CD4-positive, alpha-beta memory T cell (primary cell): ENCODE measurements around the gene CHRNA4. TPM values are rescaled to one million over a fixed set of nuclear protein-coding genes. Genes with fewer than 3 reads are reported as not detected.
A peak's percentile ranks its signal among the peaks of the same experiment; 100 is the strongest.

Experiments
- CTCF ChIA-PET: fragments of 350-600 bp; sonication (Branson Sonifier 250); formaldehyde crosslinking; loops from one replicate; lab custom pipeline; 2021; ENCODE audit warnings: inconsistent platforms; ENCODE audit not compliant: partially characterized antibody; lab: Charles Lee
- POLR2A ChIA-PET: fragments of 350-600 bp; sonication (Branson Sonifier 250); formaldehyde crosslinking; loops from one replicate; lab custom pipeline; 2021; ENCODE audit not compliant: partially characterized antibody; lab: Charles Lee
- DNase-seq, 5 donors: peaks; one replicate each; pipeline versions ENCODE4 v3.0.0 to v3.0.0-alpha.2; 2020 to 2022; ENCODE audit warnings: mixed read lengths in 1 of 5
- H3K27ac ChIP-seq: one replicate; pipeline ENCODE4 v1.7.0; 2013; ENCODE audit warnings: low read depth, low read length
- H3K27me3 ChIP-seq: 2 replicates; pipeline ENCODE4 v1.7.0; 2013; ENCODE audit warnings: mild to moderate bottlenecking, low read length, moderate library complexity; ENCODE audit not compliant: insufficient read depth
- H3K36me3 ChIP-seq: 2 replicates; pipeline ENCODE4 v1.7.0; 2013; ENCODE audit warnings: mild to moderate bottlenecking, low read length, moderate library complexity; ENCODE audit not compliant: insufficient read depth
- H3K4me1 ChIP-seq: 2 replicates; pipeline ENCODE4 v1.7.0; 2013; ENCODE audit warnings: mild to moderate bottlenecking, low read length, moderate library complexity; ENCODE audit not compliant: insufficient read depth
- H3K4me3 ChIP-seq, 2 donors: one replicate each; pipeline ENCODE4 v1.7.0; 2013; ENCODE audit warnings: low read length in 2 of 2, mild to moderate bottlenecking in 1 of 2
- H3K9me3 ChIP-seq, 2 donors: one replicate each; pipeline ENCODE4 v1.7.0; 2013; ENCODE audit warnings: low read length in 2 of 2, control low read depth in 1 of 2; ENCODE audit not compliant: control insufficient read depth in 1 of 2
- H3K27ac Mint-ChIP-seq, 7 donors: one replicate each; pipeline ENCODE4 v1.8.0; 2020 to 2021; ENCODE audit warnings: mixed read lengths in 7 of 7, mild to moderate bottlenecking in 6 of 7, inconsistent platforms in 3 of 7, moderate library complexity in 3 of 7
- H3K27me3 Mint-ChIP-seq, 2 donors: one replicate each; pipeline ENCODE4 v1.8.0; 2020 to 2021; ENCODE audit warnings: mixed read lengths in 2 of 2
- H3K36me3 Mint-ChIP-seq, 2 donors: one replicate each; pipeline ENCODE4 v1.8.0; 2020 to 2021; ENCODE audit warnings: mixed read lengths in 2 of 2, inconsistent platforms in 1 of 2, mild to moderate bottlenecking in 1 of 2
- H3K4me1 Mint-ChIP-seq, 4 donors: one replicate each; pipeline ENCODE4 v1.8.0; 2020 to 2021; ENCODE audit warnings: mixed read lengths in 4 of 4, mild to moderate bottlenecking in 1 of 4
- H3K4me3 Mint-ChIP-seq, 8 donors: one replicate each; pipeline ENCODE4 v1.8.0; 2020 to 2021; ENCODE audit warnings: mixed read lengths in 8 of 8, mild to moderate bottlenecking in 7 of 8, moderate library complexity in 6 of 8, inconsistent platforms in 3 of 8
- H3K9me3 Mint-ChIP-seq, 8 donors: one replicate each; pipeline ENCODE4 v1.8.0; 2020 to 2021; ENCODE audit warnings: mixed read lengths in 8 of 8, mild to moderate bottlenecking in 5 of 8, inconsistent platforms in 3 of 8, moderate library complexity in 1 of 8
- intact Hi-C: fragments of 100-400 bp; cut with micrococcal nuclease; formaldehyde crosslinking; loops from one replicate; pipeline ENCODE4 v1.15.1; 2023
- polyA plus RNA-seq, 2 donors: library from polyadenylated mRNA; unstranded; fragments of 300-500 nt; fragmentation: Illumina TruSeq; gene quantifications; one replicate each; pipeline ENCODE4 v1.2.3, GENCODE V29; 2021
- total RNA-seq, 2 experiments: library from RNA; stranded (reverse); gene quantifications; one replicate each; pipeline ENCODE4 v1.2.3, GENCODE V29; 2021

CHRNA4 gene
- total and polyA plus RNA-seq, 4 experiments from 2014 or later = not detected

- DNase-seq = no peak
- intact Hi-C loops = no loop called here
- H3K4me1 ChIP-seq = peaks cover 13% of the 10 kb centered on the region
- ChIA-PET POLR2A (no interaction called here), CTCF (no interaction called here)
- Mint-ChIP-seq H3K9me3 (peaks cover 0 to 17% (median 9%) of the 10 kb centered on the region in 8 donors), H3K27ac (no peak overlapping the region), H3K4me3 (no peak overlapping the region), H3K4me1 (peaks cover 0 to 8% (median 1%) of the 10 kb centered on the region in 4 donors), H3K36me3 (no peaks in the 10 kb centered on the region), H3K27me3 (peaks cover 4 to 10% of the 10 kb centered on the region in 2 donors)
- no peak overlapping the region for H3K27ac ChIP-seq
- no peaks in the 10 kb centered on the region for H3K36me3 ChIP-seq
- no peak overlapping the region for H3K4me3 ChIP-seq
- no peaks in the 10 kb centered on the region for H3K27me3 ChIP-seq
- peaks cover 0 to 7% of the 10 kb centered on the region in 2 donors for H3K9me3 ChIP-seq
Measured at GRCh38 chr20:63330084-63330760, 30.9 kb downstream of the CHRNA4 start.

GRCh38 chr20:63329331-63330083 lies 31.6 kb downstream of the CHRNA4 start:
- Mint-ChIP-seq H3K4me1 (peaks cover 0 to 8% (median 1%) of the 10 kb centered on the region in 4 donors), H3K27me3 (peaks cover 4 to 6% of the 10 kb centered on the region in 2 donors), H3K36me3 (no peaks in the 10 kb centered on the region), H3K9me3 (peaks cover 0 to 17% (median 9%) of the 10 kb centered on the region in 8 donors), H3K27ac (peak overlapping the region in 1 of 7 donors; percentile 36), H3K4me3 (no peak overlapping the region)
- CTCF ChIA-PET = no interaction called here
- POLR2A ChIA-PET = no interaction called here
- H3K27me3 ChIP-seq = no peaks in the 10 kb centered on the region
- no peaks in the 10 kb centered on the region for H3K36me3 ChIP-seq
- peaks cover 13% of the 10 kb centered on the region for H3K4me1 ChIP-seq
- no peak overlapping the region for H3K4me3 ChIP-seq
- intact Hi-C loops = no loop called here
- H3K9me3 ChIP-seq = peaks cover 0 to 7% of the 10 kb centered on the region in 2 donors
- no peak overlapping the region for H3K27ac ChIP-seq
- no peak for DNase-seq

- Mint-ChIP-seq H3K36me3 (no peaks in the 10 kb centered on the region), H3K9me3 (peaks cover 0 to 17% (median 9%) of the 10 kb centered on the region in 8 donors), H3K4me3 (no peak overlapping the region), H3K27me3 (peaks cover 1 to 6% of the 10 kb centered on the region in 2 donors), H3K27ac (no peak overlapping the region), H3K4me1 (peaks cover 0 to 8% (median 1%) of the 10 kb centered on the region in 4 donors)
- H3K27me3 ChIP-seq = no peaks in the 10 kb centered on the region
- no peak overlapping the region for H3K27ac ChIP-seq
- H3K4me1 ChIP-seq = peaks cover 13% of the 10 kb centered on the region
- ChIA-PET POLR2A (no interaction called here), CTCF (no interaction called here)
- H3K4me3 ChIP-seq = no peak overlapping the region
- DNase-seq = no peak
- no peaks in the 10 kb centered on the region for H3K36me3 ChIP-seq
- H3K9me3 ChIP-seq = peaks cover 0 to 7% of the 10 kb centered on the region in 2 donors
- intact Hi-C loops = no loop called here
Measured at GRCh38 chr20:63328718-63329275, 32.4 kb downstream of the CHRNA4 start.

- Mint-ChIP-seq H3K36me3 (no peaks in the 10 kb centered on the region), H3K4me1 (peaks cover 0 to 5% (median 1%) of the 10 kb centered on the region in 4 donors), H3K9me3 (peaks cover 0 to 17% (median 8%) of the 10 kb centered on the region in 8 donors), H3K27ac (peak overlapping the region in 3 of 7 donors; percentile 29 to 64 (median 57)), H3K27me3 (peaks cover 3 to 6% of the 10 kb centered on the region in 2 donors), H3K4me3 (no peak overlapping the region)
- Histone ChIP-seq H3K27me3 (no peaks in the 10 kb centered on the region), H3K9me3 (peaks cover 0 to 7% of the 10 kb centered on the region in 2 donors), H3K4me1 (peaks cover 13% of the 10 kb centered on the region), H3K36me3 (no peaks in the 10 kb centered on the region), H3K4me3 (no peak overlapping the region), H3K27ac (no peak overlapping the region)
- CTCF ChIA-PET = no interaction called here
- DNase-seq = no peak
- POLR2A ChIA-PET = no interaction called here
- intact Hi-C loops = no loop called here
Measured at GRCh38 chr20:63328026-63328700, 33.0 kb downstream of the CHRNA4 start.

- Mint-ChIP-seq H3K36me3 (no peaks in the 10 kb centered on the region), H3K27ac (peak overlapping the region; percentile 64 to 92 (median 78)), H3K27me3 (peaks cover 4 to 7% of the 10 kb centered on the region in 2 donors), H3K4me1 (peaks cover 0 to 5% (median 1%) of the 10 kb centered on the region in 4 donors), H3K9me3 (peaks cover 0 to 17% (median 8%) of the 10 kb centered on the region in 8 donors), H3K4me3 (no peak overlapping the region)
- peaks cover 13% of the 10 kb centered on the region for H3K4me1 ChIP-seq
- ChIA-PET CTCF (no interaction called here), POLR2A (no interaction called here)
- no peak overlapping the region for H3K4me3 ChIP-seq
- intact Hi-C loops = no loop called here
- H3K36me3 ChIP-seq = no peaks in the 10 kb centered on the region
- H3K27ac ChIP-seq = peak overlapping the region; percentile 48
- H3K27me3 ChIP-seq = no peaks in the 10 kb centered on the region
- DNase-seq = no peak
- H3K9me3 ChIP-seq = peaks cover 0 to 7% of the 10 kb centered on the region in 2 donors
Measured at GRCh38 chr20:63327231-63327745, 33.9 kb downstream of the CHRNA4 start.

- POLR2A ChIA-PET = no interaction called here
- peaks cover 13% of the 10 kb centered on the region for H3K4me1 ChIP-seq
- no peak overlapping the region for H3K4me3 Mint-ChIP-seq
Measured at GRCh38 chr20:63326314-63327230, 34.6 kb downstream of the CHRNA4 start.

More at GRCh38 chr20:63326314-63327230, 34.6 kb downstream of the CHRNA4 start:
- no peaks in the 10 kb centered on the region for H3K9me3 ChIP-seq
- H3K36me3 ChIP-seq = no peaks in the 10 kb centered on the region
- CTCF ChIA-PET = no interaction called here
- peak overlapping the region; percentile 64 to 92 (median 78) for H3K27ac Mint-ChIP-seq
- H3K27me3 Mint-ChIP-seq = peaks cover 3% of the 10 kb centered on the region in 2 donors
- H3K27ac ChIP-seq = peak overlapping the region; percentile 48
- DNase-seq = no peak
- intact Hi-C loops = no loop called here
- no peaks in the 10 kb centered on the region for H3K36me3 Mint-ChIP-seq
- H3K27me3 ChIP-seq = no peaks in the 10 kb centered on the region
- H3K9me3 Mint-ChIP-seq = peaks cover 0 to 10% (median 2%) of the 10 kb centered on the region in 8 donors
- peaks cover 0 to 5% (median 1%) of the 10 kb centered on the region in 4 donors for H3K4me1 Mint-ChIP-seq
- H3K4me3 ChIP-seq = no peak overlapping the region
